ENCODE data around the gene GLRX5.

The GLRX5 gene

GRCh38 chr14:95534299-95535225 is at the start of gene GLRX5:
GLRX5 (plus strand) TSS chr14:95535050; CDS start chr14:95535090, 40 bp downstream.
- peak; percentile 95 for DNase-seq (ENCODE audit: low read depth)

- DNase-seq (ENCODE audit: low read depth), result no peak
Measured at GRCh38 chr14:95485222-95485819, 49.5 kb upstream of the GLRX5 start.

- DNase-seq (ENCODE audit: low read depth), result no peak
Measured at GRCh38 chr14:95486875-95487668, 47.8 kb upstream of the GLRX5 start.

- DNase-seq (ENCODE audit: low read depth), result no peak
Measured at GRCh38 chr14:95487669-95488084, 47.2 kb upstream of the GLRX5 start.

GRCh38 chr14:95488376-95489213 is 46.3 kb upstream of the GLRX5 start:
- DNase-seq (ENCODE audit: low read depth), result no peak

- no peak for DNase-seq (ENCODE audit: low read depth)
Measured at GRCh38 chr14:95489214-95490137, 45.4 kb upstream of the GLRX5 start.

- DNase-seq (ENCODE audit: low read depth), result no peak
Measured at GRCh38 chr14:95490138-95490509, 44.7 kb upstream of the GLRX5 start.

- DNase-seq (ENCODE audit: low read depth), result no peak
Measured at GRCh38 chr14:95490727-95491451, 44.0 kb upstream of the GLRX5 start.

- DNase-seq (ENCODE audit: low read depth), result no peak
Measured at GRCh38 chr14:95491936-95492608, 42.8 kb upstream of the GLRX5 start.

- DNase-seq (ENCODE audit: low read depth), result no peak
Measured at GRCh38 chr14:95493503-95493902, 41.3 kb upstream of the GLRX5 start.

- DNase-seq (ENCODE audit: low read depth), result no peak
Measured at GRCh38 chr14:95493976-95494375, 40.9 kb upstream of the GLRX5 start.

GRCh38 chr14:95494456-95494855 is 40.4 kb upstream of the GLRX5 start:
- no peak for DNase-seq (ENCODE audit: low read depth)

- DNase-seq (ENCODE audit: low read depth), result no peak
Measured at GRCh38 chr14:95495076-95495475, 39.8 kb upstream of the GLRX5 start.

- no peak for DNase-seq (ENCODE audit: low read depth)
Measured at GRCh38 chr14:95495538-95496025, 39.3 kb upstream of the GLRX5 start.

GRCh38 chr14:95496111-95496681 is 38.7 kb upstream of the GLRX5 start:
- no peak for DNase-seq (ENCODE audit: low read depth)

GRCh38 chr14:95496690-95497259 is 38.1 kb upstream of the GLRX5 start:
- DNase-seq (ENCODE audit: low read depth), result no peak

- DNase-seq (ENCODE audit: low read depth), result no peak
Measured at GRCh38 chr14:95497561-95498011, 37.3 kb upstream of the GLRX5 start.

GRCh38 chr14:95498622-95499353 is 36.1 kb upstream of the GLRX5 start:
- DNase-seq (ENCODE audit: low read depth), result no peak
